Skeletal muscle satellite cell (primary cell): Measurements from ENCODE around the gene C9orf153.

Source experiments
- H3K27me3 ChIP-seq: 2 replicates; pipeline ENCODE4 v1.7.0; 2013; ENCODE audit warnings: low read length; ENCODE audit not compliant: control insufficient read depth, insufficient read depth
- H3K36me3 ChIP-seq: 2 replicates; pipeline ENCODE4 v1.7.0; 2013; ENCODE audit warnings: mild to moderate bottlenecking, control low read depth, low read length; ENCODE audit not compliant: insufficient read depth
- H3K4me1 ChIP-seq: 2 replicates; pipeline ENCODE4 v1.7.0; 2013; ENCODE audit warnings: low read length; ENCODE audit not compliant: control insufficient read depth, insufficient read depth
- H3K4me2 ChIP-seq: 2 replicates; pipeline ENCODE4 v1.7.0; 2013; ENCODE audit warnings: mild to moderate bottlenecking, low read length
- H3K4me3 ChIP-seq: 2 replicates; pipeline ENCODE4 v1.7.0; 2013; ENCODE audit warnings: low read length
- H3K9ac ChIP-seq: 2 replicates; pipeline ENCODE4 v1.7.0; 2013; ENCODE audit warnings: mild to moderate bottlenecking, low read depth, low read length, moderate library complexity
- H3K9me3 ChIP-seq: replicated peaks from 2 replicates; pipeline ENCODE4 v1.7.0; 2013; ENCODE audit warnings: mild to moderate bottlenecking, control low read depth, low read length

Gene C9orf153

DNA sequence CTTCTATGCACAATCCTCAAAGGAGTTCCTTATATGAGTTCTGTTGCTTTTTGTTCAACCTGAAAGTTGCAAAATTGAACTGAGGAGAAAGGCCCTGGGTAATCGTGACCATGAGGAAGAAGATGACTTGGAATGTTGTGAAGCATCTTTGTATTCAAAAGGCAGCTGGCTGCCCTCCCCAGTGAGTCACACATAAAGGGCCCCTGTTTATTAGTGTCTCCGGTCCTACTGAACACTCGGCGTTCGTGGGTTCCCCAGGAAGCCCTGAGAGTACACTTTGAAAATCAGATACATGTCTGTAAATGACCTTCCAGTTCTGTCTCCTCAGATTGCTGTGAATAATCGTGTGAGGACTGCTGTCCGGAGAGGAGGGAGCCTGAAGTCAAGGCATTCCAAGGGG is 73.6 kb downstream of the C9orf153 start:
- no peaks in the 10 kb centered on the region for H3K4me1 ChIP-seq
- H3K9ac ChIP-seq: no peak overlapping the region
- H3K9me3 ChIP-seq: no peaks in the 10 kb centered on the region
- H3K4me2 ChIP-seq: no peak overlapping the region
- no peaks in the 10 kb centered on the region for H3K36me3 ChIP-seq
- H3K4me3 ChIP-seq: no peak overlapping the region
- peaks cover 8% of the 10 kb centered on the region for H3K27me3 ChIP-seq

DNA sequence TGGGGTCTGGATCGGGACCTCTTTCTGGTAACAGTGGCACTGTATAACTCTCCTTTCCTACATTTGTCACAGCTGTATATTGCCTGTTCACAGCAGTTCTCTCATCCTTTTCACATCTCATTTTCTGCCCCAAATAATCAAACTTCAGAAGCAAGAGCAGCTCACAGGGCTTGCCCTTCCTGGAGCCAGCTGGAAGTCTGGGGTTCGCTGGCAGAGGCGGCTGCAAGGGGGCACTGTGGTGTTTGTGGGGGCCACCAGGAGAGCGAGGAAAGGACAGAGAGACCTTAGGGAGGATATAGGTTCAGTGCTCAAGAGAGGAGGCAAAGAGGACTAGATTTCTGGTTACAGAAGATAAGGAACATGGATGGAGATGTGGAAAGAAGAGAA is 75.3 kb downstream of the C9orf153 start:
- no peak overlapping the region for H3K4me3 ChIP-seq
- no peaks in the 10 kb centered on the region for H3K4me1 ChIP-seq
- H3K9ac ChIP-seq: no peak overlapping the region
- H3K36me3 ChIP-seq: no peaks in the 10 kb centered on the region
- no peaks in the 10 kb centered on the region for H3K9me3 ChIP-seq
- no peak overlapping the region for H3K4me2 ChIP-seq
- H3K27me3 ChIP-seq: peaks cover 8% of the 10 kb centered on the region

DNA sequence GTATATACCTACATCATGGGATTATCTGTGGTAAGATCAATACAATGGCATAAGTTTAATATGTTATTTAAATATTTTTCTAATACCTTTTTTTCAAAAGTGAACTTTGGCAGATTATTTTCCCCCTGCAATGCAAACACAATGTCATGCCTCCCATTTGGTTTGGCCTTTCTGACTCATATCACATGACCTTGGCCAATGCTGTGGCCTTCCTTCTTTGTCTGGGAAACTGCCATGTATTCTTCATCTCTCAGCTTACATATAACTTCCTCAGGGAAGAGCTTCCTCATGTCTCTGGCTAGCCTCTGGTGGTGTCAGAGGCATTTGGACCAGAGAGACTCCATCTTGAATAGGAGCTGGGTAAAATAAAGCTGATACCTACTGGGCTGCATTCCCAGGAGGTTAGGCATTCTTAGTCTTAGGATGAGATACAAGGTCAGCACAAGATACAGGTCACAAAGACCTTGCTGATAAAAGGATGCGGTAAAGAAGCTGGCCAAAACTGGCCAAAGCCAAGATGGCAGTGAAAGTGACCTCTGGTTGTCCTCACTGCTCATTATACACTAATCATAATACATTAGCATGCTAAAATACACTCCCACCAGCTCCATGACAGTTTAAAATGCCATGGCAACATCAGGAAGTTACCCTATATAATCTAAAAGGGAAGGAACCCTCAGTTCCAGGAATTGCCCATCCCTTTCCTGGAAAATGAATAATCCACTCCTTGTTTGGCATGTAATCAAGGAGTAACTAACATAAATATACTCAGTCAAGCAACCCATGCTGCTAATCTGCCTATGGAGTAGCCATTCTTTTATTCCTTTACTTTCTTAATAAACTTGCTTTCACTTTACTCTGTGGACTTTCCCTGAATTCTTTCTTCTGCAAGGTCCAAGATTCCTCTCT is 76.0 kb downstream of the C9orf153 start:
- Histone ChIP-seq H3K4me1 (no peaks in the 10 kb centered on the region), H3K9ac (no peak overlapping the region), H3K4me2 (no peak overlapping the region), H3K27me3 (peaks cover 8% of the 10 kb centered on the region), H3K9me3 (no peaks in the 10 kb centered on the region), H3K4me3 (no peak overlapping the region), H3K36me3 (no peaks in the 10 kb centered on the region)

DNA sequence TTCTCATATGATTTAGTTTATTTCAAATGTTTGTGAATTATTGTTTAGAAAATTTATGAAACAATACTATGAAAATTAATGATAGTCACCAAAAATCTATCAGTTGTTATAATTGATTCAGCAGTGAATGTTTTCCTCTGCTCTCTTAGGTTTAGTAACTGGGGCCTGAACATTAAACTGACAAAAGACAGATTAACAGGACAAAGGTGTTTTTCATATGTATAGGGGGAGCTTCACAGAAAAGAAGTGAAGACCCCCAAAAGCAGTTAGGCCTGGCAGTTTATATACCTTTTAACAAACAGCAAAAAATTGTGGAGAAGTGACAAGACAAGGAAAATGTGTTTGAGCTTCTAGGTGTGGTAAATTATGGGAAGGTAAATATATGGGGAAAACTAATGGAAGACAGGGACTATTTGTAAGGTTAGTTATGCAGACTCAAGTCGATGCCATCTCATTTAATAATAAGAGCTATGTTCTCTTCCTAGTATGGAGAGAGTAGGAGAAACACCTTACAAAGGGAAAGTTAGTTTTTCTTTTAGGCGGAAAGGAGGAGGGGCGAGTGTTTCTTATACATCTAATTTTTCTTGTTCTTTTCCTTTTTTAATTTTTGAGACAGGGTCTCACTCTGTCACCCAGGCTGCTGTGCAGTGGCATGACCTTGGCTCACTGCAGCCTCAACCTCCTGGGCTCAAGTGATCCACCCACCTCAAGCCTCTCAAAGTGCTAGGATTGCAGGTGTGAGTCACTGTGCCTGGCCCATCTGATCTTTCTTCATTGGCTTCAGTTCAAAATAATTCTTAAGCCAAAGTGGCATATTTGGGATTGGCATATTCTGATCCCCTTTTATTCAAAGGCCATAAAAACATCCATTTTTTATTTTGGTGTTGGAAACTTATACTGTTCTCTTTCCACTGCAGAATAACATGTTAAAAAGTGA is 77.8 kb downstream of the C9orf153 start:
- H3K4me2 ChIP-seq: no peak overlapping the region
- peaks cover 8% of the 10 kb centered on the region for H3K27me3 ChIP-seq
- no peak overlapping the region for H3K9ac ChIP-seq
- H3K4me3 ChIP-seq: no peak overlapping the region
- H3K4me1 ChIP-seq: no peaks in the 10 kb centered on the region
- no peaks in the 10 kb centered on the region for H3K9me3 ChIP-seq
- H3K36me3 ChIP-seq: no peaks in the 10 kb centered on the region

DNA sequence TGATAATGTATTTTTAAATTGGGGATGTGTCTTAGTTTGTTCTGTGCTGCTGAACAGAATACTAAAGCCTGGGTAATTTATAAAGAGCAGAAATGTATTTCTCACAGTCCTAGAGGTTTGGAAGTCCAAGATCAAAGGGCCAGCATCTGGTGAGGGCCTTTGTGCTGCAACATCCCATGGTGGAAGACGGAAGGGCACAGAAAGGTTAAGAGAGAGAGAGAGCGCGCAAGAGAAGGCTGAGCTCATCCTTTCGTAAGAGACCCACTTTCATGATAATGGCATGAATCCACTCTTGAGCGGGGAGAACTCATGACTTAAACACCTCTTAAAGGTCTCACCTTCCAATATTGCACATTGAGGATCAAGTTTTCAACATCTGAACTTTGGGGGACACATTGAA is 81.0 kb downstream of the C9orf153 start:
- H3K4me2 ChIP-seq: no peak overlapping the region
- no peaks in the 10 kb centered on the region for H3K36me3 ChIP-seq
- peaks cover 3% of the 10 kb centered on the region for H3K27me3 ChIP-seq
- H3K9me3 ChIP-seq: no peaks in the 10 kb centered on the region
- H3K4me3 ChIP-seq: no peak overlapping the region
- H3K9ac ChIP-seq: no peak overlapping the region
- no peaks in the 10 kb centered on the region for H3K4me1 ChIP-seq

DNA sequence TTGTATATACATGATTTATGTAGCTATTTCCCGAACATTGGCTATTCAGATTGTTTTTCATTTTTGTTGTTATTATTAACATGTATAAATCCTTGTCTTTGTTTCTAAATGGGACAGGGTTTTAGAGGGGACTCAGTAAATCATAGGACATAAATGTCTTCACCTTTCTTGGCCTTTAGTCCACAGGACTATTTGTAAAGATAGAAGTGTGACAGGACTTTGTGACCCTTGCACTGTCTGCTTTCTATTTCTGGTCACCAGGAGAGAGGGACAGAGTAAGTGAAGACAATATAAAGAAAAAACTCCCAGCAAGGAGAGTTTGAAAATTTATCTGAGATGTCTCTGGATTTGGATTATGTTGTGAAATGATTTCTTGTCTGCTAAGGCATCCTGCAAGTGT is 81.5 kb downstream of the C9orf153 start:
- Histone ChIP-seq H3K4me3 (no peak overlapping the region), H3K4me2 (no peak overlapping the region), H3K9me3 (no peaks in the 10 kb centered on the region), H3K9ac (no peak overlapping the region), H3K36me3 (no peaks in the 10 kb centered on the region), H3K4me1 (no peaks in the 10 kb centered on the region), H3K27me3 (peaks cover 3% of the 10 kb centered on the region)

DNA sequence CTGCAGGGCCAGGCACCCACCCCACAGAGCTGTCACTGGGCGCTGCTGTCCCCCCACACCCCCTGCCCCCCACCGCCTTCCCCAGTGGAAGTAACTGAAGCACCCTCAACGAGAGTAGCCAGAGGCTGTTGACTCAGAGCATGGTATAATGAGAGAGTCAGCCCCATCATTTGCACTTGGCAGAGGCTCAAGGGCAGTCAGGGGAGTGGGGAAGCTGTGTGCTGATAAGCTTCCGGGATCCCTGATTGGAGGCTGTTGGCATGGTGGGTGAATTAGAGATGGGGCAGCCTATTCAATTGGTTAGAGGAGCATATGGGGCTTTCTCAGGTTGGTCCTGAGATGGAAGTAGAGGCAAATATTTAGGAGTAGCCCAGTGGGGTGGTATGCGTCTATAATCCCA is 83.0 kb downstream of the C9orf153 start:
- H3K36me3 ChIP-seq: no peaks in the 10 kb centered on the region

DNA sequence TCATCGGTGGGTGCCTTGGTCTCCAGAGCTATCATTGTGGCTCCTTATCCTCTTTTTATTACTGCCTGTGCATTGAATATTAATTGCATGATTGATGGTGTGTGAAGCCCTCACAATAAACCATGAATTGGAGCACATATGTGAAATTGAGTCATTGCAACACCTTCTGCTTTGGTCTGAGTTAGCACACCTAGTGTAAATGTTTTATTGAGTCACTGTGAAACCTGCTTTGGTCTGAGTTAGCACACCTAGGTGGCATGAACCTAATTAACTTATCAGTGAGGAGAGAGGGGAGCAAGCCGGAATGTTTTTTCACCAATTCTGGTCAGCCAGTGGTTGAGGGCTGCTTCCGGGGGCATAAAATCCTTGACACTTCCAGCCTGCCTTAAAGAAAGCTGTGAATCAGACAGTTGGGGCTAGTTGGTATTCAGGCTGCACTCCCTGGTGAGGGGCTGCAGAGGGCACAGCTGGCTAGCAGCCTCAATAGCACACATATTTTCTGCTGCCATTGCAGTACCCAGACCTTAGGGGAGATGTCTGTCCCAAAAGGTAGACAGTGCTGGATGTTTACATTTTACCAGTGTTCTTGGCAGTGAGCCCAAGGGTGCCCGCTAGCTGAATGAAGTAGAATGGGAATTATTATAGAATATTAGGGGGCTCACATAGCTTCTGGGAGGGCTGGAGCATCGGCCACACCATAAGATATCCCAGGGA is 83.6 kb downstream of the C9orf153 start:
- H3K27me3 ChIP-seq: peaks cover 3% of the 10 kb centered on the region
- H3K4me2 ChIP-seq: no peak overlapping the region
- H3K36me3 ChIP-seq: no peaks in the 10 kb centered on the region
- H3K4me1 ChIP-seq: no peaks in the 10 kb centered on the region
- H3K9me3 ChIP-seq: no peaks in the 10 kb centered on the region
- no peak overlapping the region for H3K4me3 ChIP-seq
- H3K9ac ChIP-seq: no peak overlapping the region

More for the DNA sequence above, 83.0 kb downstream of the C9orf153 start:
- H3K4me3 ChIP-seq: no peak overlapping the region
- no peak overlapping the region for H3K9ac ChIP-seq
- peaks cover 3% of the 10 kb centered on the region for H3K27me3 ChIP-seq
- no peaks in the 10 kb centered on the region for H3K4me1 ChIP-seq
- no peak overlapping the region for H3K4me2 ChIP-seq
- H3K9me3 ChIP-seq: no peaks in the 10 kb centered on the region

DNA sequence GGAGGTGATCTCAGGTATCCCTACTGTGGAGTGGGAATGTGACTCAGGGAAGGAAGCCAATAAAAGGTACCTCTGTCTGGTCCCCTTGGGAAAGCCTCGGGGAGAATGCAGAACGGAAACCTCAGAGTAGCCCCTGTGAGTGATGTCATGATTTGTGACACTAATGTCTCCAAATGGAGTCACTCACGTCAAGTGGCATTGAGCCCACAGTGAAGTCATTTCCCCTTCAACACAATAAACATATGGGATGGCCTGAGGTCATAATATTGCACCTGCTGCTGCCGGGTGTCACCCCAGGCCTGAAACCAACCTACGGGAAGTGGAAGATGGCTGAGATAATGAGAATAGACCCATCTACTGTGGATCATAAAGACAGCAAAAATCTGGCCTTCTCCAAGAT is 84.2 kb downstream of the C9orf153 start:
- no peaks in the 10 kb centered on the region for H3K4me1 ChIP-seq
- H3K9me3 ChIP-seq: no peaks in the 10 kb centered on the region

More for the DNA sequence above, 84.2 kb downstream of the C9orf153 start:
- H3K36me3 ChIP-seq: no peaks in the 10 kb centered on the region
- no peak overlapping the region for H3K4me3 ChIP-seq
- no peak overlapping the region for H3K9ac ChIP-seq
- H3K27me3 ChIP-seq: peaks cover 3% of the 10 kb centered on the region
- H3K4me2 ChIP-seq: no peak overlapping the region
